NOMO-1 treated with dmso at 0.1 percent for 144 hours (cell line): Measurements from ENCODE around the gene SORCS2.

ENCODE experiments used
- DNase-seq: peaks from one replicate; lab custom pipeline; 2025; ENCODE audit not compliant: unreplicated experiment; lab: John Stamatoyannopoulos, UW

Gene SORCS2

DNA sequence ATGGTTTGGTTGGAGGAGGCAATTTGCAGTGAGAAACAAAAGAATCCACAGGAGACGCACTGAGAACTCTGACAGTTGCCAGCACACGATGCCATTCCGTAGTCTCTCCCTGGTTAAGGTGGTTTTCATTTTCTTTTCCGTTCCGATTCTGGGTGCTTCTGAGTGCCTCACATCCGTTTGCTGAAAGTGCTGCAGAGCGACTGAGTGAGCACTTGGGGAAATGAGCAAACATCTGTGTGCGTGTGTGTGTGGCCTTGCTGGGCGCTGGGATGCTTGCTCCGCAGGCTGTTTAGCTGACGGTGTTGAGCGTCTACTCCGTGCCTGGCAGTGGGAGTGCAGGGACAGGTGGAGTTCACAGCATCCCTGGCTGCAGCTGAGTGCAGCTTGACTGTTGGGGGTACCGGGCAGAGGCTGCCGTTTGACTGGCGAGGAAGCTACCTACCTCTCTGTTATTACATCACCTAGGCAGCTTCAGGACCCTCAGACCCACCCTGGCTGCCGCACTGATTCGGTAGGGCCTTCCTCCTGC is 49.3 kb downstream of the SORCS2 start:
- no peak for DNase-seq

DNA sequence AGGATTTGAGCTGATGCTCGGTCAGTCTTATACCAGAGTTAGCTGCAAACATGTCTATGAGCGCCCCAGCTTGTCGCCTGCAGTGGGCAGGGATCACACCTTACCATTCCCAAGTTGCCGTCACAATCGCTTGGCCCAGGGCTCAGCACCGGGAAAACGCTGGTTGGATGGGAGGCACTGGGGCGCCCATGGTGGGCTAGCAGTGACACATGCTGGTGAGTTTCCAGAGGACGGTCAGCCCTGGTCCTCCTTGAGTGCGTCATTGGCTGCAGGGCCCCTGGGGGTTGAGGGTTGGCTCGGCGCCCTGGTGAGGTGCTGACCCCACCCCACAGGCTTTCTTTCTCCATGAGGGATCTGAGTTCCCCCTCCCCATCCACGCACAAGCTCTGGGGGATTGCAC is 50.4 kb downstream of the SORCS2 start:
- DNase-seq, result no peak

DNA sequence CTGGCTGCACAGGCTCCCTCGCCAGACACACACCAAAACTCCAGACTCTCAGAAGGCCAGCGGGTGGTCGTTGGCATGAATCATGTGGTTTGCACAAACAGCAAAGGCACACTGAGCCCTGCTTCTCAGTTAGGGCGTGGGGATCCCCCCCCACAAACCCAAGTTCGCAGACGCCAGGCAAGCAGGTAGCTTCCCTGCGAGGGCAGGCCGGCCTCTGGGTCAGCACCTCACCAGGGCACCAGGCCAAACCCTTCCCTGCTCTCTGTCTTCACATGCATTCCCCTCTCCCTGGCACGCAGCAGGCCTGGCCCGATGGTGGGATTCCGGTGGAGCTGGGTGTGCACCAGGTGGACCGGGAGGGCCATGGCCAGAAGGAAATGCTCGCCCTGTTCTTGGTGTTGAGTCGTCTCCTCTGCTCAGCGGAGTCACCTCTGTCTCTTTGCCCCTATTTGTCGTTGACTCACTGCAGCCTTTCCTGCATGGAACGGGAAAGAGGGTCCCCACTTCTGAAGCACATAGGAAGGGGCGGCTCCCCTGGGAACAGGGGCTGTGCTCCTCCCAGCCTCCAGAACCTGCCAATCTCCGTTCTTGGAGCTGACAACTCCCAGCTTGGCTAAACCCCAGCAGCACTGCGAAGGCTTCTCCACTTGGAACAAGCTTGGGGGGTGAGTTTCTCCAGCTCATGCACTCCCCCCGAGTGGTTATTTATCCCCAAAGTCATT is 51.4 kb downstream of the SORCS2 start:
- no peak for DNase-seq

DNA sequence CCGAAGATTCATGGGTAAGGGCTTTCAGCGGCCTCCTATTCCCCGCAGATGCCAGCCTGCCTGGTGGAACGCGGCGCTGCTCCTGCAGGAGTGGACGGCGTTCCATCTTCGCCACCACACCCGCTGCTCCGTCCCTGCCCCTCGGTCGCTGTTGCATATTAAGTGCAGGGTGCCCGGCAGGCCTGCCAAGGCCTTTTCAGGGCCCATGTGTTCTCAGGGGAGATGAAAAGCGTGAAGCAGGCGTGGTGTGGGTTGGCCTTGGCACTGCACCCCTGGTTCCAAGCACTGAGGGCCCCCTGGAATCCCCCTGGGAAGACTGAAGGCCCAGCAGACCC is 52.0 kb downstream of the SORCS2 start:
- no peak for DNase-seq

DNA sequence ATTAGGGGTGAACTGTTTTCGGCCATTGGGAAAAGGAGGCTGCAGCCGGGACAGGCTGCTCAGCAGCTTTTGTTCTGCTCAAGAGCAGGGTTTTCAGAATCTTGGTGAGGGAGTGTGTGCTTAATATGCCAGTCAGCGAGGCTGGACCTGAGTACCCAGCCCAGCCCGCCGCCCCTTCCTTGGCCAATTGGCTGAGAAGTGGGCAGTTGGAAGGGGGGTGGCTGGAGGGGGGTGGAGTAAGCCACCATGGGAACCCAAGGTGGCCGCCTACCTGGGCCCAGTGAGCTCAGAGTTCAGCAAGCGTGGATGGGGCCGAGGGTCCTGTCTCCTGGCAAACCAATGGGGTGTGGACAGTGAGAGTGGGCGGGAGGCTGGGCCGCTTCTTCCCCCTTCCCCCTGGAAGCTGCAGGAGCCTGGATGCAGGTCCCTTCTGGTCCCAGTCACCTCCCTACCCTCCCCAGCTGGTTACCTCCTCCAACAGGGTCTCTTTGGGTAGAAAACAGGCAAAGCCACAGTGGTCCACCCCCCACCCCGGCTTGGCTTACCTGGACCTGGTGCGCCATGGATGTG is 52.5 kb downstream of the SORCS2 start:
- DNase-seq, result no peak

DNA sequence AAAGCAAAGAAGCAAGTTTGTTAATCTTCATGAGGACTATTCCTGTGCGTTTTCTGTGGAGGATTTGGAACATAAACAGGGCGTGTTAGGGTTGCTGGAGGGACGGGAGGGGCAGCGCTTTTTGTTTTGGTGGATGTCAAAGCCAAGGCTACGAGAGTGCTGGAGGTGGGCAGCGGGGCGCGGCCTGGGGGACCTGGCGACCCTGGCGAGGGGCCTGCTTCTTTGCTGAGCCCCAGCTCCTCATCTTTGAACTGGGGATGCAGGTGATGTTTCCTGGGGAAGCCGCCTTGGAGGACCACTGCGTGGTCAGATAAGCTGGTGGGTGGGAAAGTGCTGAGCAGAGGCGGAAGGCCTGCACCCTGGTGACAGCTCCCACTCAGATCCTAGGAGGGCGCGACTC is 55.2 kb downstream of the SORCS2 start:
- no peak for DNase-seq

DNA sequence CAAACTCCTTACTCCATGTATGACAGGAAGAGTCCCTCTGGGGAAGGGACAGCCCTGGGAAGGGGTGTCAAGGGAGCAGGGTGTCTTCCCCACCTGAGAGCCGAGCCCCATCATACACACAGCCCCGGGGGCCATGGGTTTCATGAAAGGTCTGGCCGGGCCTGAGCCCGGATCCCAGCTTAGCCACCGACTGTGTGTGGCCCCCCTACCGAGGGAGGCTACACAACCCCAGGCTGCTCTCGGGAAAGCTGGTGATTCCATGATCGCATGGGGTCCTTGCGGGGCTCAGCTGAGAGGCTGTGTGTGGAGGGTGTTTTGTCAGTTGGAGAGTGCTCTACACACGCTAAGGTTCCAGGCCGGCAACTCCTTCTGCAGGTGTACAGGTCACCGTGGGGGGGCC is 55.6 kb downstream of the SORCS2 start:
- DNase-seq, result no peak

DNA sequence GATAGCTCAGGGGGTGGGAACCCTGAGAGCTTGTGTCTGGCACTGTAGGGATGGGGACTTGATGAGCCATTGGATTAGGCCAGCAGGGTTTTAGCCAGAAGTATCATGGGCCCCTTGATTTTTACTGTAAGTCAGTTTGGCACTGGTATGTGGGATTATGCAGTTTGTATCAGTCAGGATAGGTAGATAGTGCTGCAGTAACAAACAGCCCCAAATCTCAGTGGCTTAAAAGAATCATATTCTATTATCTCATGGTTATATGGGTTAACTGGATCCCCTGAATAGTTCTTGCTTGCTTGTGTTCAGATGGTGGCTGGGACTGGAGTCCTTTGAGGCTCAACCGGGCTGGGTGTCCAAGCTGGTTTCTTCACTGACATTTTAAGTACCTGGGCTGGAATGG is 56.5 kb downstream of the SORCS2 start:
- no peak for DNase-seq

DNA sequence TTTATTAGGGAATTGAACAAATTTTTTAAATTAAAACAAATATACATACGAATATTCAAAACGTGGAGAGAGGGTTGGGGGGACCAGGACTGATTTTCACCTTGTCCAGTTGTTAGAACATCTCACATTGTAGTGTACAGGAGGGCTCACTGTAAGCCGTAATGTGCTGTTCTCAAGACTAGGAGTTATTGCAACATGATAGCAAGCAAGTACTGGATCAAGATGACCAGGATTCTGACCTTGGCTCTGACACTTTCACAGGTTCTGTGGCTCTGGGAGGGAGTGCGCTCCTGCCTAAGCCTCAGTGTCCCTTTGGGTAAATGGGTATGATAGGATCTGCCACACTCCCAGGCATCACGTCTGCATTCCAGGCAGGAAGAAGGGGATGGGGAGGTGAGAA is 59.0 kb downstream of the SORCS2 start:
- DNase-seq, result no peak

DNA sequence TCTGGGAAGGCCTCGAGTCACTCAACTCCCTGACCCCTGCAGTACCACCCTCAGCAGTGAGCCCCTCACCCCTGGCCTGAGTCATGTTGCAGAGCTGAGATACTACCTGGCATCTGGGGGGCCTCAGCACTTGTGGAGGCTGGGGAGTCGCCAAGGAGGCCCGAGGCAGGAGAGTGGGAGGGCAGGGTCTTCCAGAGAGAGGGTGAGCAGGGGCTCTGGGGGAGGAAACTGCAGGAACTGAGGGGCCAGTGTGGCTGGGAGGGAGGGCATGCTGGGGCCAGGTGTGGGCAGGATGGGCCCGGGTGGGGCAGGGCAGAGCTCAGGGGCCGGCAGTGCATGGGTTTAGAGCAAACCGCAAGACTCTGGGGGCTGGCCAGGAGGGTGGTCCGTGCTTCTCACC is 59.7 kb downstream of the SORCS2 start:
- no peak for DNase-seq

DNA sequence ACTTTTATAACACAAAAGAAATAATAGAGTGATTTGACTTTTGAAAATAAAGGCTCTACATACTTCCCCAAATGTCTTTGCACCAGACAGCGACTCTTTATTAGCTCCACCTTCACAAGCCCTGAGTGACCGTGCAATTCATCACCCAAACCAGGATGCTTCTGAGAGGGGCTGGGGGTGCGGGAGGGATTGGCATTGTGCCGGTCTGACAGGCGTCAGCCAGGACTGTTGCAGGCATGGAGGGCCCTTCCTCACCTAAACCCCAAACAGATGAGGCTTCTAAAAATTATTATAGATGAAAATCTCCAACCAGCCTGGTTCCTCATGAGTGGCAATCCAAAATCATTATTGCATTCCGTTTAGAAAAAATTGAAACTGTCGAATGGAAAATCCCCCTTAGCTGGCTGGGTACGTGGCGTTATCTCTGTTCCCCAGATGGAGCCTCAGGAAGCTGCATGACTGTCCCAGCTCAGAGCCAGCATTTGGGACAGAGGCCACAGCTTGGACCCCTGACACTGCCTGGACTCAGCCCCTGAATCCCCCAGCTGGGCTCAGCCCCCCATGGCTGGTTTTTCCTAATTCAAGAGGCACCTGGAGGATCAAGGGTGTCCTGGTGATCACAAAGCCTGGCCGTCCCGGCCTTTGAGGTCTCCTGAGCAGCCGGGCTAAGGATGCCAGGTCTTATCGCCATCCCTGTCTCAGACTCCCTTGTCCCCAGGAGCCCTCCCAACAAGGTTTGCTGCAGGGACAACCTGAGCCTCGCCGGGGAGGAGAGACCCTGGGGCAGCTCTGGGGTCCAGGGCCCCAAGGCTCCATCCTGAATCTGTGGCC is 60.4 kb downstream of the SORCS2 start:
- no peak for DNase-seq

DNA sequence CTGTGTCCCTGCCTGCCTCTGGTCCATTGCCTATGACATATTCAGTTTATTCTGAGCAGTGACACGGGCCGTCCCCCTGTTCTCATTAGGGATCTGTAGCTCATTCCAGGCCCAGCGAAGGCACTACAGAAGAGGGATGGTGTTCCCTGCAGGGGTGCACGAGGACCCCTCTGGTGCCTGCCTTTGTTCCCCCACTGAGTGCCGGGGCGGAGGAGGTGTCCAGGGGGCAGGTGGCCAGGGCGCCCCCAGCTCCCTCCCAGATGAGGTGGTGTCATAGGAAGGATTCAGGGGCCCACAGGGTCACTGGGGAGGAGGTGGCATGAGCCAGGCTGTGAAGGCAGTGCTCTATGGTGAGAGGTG is 61.0 kb downstream of the SORCS2 start:
- no peak for DNase-seq

DNA sequence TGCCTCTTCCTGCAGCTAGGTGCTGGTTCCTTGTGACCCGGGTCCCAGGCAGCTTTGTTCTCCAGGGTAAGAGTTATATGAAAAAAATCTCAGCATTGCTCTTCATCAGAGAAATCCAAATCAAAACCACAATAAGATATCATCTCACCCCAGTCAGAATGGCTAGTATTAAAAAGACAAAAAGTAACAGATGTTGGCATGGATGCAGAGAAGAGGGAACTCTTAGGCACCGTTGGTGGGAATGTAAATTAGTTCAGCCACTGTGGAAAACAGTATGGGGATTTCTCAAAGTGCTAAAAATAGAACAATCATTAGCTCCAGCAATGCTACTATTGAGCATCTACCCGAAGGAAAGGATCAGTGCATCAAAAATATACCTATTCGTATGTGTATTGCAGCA is 61.5 kb downstream of the SORCS2 start:
- no peak for DNase-seq

DNA sequence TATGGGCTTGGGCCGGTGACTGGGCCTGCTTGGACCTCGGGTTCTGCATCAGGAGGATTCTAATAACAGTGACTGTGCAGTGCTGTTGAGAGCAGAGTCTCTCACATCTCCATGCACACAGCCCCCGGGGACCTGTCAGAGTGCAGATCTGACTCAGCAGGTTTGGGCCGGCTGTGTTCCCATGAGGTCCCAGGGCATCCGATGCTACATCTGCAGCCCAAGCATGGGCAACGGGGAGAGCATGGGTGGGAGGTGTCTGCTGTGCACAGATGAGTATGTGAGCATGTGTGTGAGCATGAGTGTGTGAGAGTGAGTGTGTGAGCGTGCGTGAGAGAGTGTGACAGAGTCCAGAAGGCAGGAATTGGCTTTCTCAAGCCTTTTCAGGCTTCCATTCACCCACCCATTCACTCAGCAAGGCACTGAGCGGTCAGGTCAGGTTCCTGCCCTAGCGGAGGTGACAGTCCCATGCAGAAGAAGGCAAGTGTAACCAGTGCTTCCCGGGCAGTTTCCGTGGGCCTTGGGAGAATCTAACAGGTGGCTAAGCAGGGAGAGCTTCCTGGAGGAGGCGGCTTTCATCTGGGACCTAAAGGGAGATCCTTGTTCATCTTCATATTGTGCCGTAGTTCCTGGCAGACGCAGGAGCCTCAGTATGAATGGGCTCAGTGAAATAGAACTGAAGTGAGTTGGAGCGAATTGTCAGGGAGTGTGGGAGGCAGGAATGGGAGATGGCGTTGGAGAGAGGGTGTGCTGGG is 62.6 kb downstream of the SORCS2 start:
- no peak for DNase-seq

DNA sequence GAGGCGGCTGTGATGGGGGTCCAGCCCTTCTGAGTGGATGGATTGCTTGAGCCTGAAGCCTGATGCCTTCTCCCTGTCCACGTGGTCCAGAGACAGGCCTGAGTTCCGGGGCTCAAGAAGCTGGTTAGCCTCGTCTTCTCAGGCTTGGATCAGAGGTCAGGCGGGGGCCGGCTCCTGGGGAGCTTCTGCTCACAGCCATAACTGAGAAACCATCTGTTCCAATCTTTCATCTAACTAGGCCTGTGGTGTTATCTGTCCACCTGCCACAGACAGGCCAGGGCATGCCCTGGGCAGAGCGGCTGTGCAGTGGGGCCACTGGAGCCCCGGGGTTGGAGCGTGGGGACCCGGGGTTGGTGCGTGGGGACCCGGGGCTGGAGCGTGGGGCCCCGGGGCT is 63.1 kb downstream of the SORCS2 start:
- no peak for DNase-seq

DNA sequence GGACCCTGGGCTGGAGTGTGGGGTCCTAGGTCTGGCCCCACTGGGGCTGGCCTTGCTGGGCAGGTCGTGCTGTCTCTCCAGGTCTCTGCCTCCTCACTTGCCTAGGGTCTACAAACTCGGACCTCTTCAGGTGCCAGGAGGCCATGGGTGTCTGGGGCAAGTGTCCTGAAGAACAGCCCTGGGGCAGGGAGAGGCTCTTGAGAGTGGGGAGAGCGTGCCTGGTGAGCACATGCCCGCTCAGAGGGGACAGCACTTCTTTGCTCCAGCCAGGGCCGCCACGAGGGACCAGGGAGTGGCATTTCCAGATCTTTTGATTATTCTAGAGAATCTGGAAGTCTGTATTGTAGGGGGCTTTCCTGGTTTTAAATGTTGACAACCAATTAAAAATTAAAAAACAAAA is 63.7 kb downstream of the SORCS2 start:
- no peak for DNase-seq

DNA sequence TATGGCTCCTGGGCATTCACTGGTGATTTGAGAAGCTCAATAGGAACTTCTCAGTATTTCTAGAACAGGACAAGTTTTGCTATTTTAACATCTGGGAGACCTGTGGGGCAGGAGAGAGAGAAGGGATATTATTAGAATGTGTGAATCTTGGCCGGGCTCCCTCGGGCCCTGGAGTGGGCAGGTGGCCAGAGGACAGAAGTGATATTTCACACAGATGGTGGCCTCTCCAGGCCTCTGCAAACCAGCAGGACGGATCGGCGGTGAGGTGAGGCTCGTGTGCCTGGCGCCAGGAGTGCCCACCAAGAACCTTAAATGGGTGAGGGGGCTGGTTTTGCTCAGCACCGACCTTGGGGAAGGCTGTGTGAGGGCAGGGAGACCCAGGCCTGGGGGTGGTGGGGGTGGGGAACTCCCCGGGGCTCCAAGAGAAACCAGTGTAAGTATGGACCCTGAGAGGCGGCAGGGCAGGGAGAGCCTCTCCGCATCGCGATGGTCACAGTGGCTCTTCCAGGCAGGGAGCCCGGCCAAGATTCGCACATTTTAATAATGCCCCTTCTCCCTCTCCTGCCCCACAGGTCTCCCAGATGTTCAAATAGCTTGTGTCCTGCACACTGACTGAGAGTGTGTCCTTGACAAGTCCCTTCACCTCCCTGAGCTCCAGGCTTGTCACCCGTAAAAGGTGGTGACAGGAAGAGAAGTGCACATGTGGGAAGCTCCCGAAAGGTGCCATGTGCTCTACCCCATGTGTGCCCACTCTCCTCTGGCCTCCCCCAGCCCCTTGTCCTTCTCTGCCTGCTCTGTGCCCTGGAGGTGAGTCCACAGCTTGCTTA is 64.9 kb downstream of the SORCS2 start:
- DNase-seq, result no peak

DNA sequence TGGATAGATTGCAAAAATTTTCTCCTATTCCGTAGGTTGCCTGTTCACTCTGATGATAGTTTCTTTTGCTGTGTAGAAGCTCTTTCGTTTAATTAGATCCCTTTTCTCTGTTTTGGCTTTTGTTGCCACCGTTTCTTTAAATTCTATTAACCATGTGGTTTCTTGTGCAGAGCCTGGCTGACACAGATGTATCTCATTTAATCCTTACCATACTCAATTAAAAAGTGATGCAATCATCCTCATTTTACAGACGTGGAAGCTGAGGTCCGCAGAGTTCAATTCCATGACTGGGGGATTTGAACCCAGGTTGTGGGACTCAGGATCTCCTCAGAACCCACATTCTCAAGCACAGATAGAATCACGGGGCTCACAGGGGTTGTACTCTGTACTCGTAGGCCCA is 66.7 kb downstream of the SORCS2 start:
- no peak for DNase-seq

DNA sequence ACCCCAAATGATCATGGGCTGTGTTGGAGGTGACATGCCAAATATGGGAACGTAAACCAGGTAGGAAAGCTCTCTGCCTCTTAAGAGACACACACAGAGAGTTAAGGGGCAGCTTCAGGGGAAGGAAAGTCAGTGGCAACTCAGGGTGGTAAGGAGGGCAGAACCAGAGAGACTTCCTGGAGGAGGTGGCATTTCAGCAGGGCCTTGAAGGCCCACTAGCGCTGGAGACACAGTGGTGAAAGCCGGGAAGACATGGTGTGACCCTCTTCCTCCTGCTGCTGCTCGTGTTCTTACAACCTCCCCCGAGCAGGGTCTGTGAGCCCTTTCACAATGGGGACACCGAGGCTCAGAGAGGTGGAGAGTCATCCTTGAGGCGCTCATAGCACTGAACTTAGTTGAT is 68.2 kb downstream of the SORCS2 start:
- no peak for DNase-seq

DNA sequence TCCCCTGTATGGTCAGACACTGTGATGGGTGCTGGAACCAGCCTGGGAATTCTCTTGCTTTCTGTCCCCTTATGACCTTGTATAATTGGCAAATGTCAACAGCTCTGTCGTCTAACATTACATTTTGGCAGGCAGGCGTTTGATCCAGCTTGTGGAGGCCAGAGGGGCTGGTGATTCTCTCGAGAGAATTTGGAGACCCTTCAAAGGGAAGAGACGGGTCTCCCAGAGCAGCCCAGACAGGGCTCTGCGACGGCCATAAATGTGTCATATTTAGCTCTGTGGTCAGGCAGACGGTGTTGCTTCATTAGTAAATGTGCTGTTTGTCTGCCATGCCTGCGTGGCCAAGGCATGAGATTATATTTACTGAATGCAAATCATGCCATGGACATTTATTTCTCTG is 68.7 kb downstream of the SORCS2 start:
- no peak for DNase-seq

DNA sequence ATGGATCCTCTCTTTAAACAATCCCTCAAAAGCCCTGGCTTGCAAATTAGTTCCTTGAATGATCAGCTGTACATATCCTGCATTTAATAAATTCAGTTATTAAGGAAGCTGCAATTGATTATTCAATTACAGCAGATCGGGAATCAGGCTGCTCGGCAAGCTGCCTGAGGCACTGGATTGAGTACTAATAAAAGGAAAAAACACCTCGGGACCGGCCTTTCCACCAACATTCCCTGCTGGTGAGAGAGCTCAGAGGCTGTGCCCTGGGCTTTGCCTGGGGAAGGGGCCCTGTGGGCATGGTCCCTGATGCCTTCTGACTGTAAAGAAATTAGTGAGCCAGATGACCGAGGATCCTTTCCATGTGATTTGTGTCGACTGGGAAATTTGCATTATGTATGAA is 69.2 kb downstream of the SORCS2 start:
- DNase-seq, result no peak
